ENCODE data around the gene MMAB. TPM values are rescaled to one million over a fixed set of nuclear protein-coding genes. Genes with fewer than 3 reads are reported as not detected.

The MMAB gene
- polyA plus RNA-seq, 5 donors = 22.7 to 36.2 (median 26.5) TPM

GRCh38 chr12:109540526-109541412, 32.5 kb downstream of the MMAB start:
- DNase-seq = no peak

- DNase-seq = no peak
Observed at GRCh38 chr12:109539508-109539907, 33.8 kb downstream of the MMAB start.

- DNase-seq = no peak
Observed at GRCh38 chr12:109538191-109538863, 35.0 kb downstream of the MMAB start.

DNA sequence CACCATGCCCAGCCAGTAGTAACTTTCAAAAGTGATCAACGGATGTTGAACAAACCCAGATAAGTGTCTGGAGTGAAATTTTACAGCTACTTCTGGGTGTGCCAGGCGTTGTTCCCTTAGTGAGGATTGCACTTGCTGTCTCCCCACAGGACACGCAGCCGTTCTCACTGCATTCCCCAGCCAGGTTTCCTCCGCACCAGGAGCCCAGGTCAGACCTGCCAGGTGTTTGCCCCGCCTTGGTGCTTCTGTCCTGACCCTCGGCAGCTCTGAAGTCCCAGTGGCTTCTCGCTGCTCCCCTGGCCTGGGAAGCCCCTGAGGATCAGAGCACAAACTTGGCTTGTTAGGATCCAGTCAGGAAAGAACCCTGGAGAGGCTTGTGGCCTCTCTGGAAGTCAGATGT, 36.2 kb downstream of the MMAB start:
- DNase-seq = no peak

DNA sequence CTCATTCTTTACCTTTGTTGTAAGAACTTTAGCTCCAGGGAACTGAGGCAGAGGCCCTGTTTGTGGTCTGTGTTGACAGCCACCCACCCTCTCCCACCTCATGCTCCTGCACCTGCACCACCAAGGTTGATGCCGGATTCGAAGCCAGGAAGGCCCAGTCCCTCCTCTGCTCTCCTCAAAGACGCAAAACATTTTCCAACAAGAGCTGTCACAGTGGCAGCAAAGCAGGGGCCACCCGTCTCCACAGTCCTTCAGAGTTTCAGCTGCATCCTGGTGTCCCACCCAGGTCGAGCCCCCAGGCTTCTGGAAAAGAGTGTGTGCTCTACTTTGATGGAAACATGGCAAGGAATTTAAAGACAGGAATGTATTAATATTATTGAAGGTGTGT, 37.4 kb downstream of the MMAB start:
- no peak for DNase-seq

DNA sequence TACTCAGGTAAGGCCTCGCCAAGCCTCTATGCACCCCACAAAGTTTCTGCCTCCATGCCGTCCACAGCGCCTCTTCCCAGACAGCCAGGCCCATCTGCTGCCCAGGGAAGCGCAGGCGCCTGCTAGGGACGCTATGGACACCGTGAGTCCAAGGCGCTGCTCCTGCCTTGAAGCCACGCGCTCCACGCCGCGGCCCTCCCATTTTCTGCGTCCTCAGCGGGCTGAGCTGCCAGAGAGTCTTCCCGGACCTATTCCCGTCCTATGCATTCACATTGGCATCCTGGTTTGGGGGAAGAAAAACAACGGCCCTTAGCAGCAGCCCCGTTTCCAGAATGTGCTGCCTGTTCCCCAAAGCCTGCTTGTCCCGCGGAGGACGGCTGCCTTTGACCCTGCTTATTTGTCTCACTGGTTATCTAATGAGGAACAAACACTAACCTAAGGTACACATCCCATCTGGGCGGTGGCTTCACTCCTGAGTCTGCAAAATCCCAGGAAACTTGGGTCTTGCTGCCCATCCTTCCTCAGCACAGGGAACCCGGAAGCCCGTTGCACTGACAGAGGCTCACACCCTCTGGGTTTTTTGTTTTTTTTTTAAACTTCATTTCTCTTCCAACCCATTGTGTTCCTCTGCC, 38.0 kb downstream of the MMAB start:
- no peak for DNase-seq

DNA sequence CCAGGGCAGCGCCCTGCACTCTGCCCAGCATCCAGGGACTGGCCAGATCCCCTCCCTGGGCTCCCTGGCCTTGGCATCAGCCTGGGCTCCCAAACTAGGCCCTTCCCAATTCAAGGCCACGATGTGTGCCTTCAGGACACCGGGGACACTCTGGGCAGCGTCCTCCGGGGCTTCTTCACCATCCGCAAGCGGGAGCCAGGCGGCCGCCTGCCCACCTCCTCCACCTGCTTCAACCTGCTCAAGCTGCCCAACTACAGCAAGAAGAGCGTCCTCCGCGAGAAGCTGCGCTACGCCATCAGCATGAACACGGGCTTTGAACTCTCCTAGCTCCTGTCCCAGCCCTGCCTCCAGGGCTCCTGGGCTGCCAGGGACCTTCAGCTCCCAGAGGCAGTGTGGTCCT, 38.8 kb downstream of the MMAB start:
- no peak for DNase-seq

- DNase-seq = no peak
Observed at GRCh38 chr12:109533487-109533740, 39.9 kb downstream of the MMAB start.

- no peak for DNase-seq
Observed at GRCh38 chr12:109532721-109533486, 40.4 kb downstream of the MMAB start.

DNA sequence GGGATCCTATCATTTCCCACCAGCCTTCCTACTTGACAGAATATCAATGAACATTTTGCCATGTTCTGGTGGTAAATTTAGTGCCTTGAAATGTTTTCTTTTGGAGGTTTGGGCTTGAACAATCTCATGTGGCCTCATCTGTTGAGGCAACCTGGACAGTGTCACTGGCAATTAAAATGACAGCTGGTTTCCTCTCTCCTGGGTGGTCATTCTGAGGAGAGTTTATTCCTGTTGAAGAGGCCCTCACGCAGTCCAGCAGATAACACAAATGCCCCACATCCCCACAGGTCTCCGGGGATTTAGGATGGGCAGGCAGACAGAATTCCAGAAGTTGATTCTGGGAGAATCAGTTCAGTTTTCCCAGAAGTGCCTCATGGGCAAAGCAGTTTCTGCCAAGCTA, 41.9 kb downstream of the MMAB start:
- no peak for DNase-seq

GRCh38 chr12:109529691-109530640, 43.3 kb downstream of the MMAB start:
- no peak for DNase-seq

DNA sequence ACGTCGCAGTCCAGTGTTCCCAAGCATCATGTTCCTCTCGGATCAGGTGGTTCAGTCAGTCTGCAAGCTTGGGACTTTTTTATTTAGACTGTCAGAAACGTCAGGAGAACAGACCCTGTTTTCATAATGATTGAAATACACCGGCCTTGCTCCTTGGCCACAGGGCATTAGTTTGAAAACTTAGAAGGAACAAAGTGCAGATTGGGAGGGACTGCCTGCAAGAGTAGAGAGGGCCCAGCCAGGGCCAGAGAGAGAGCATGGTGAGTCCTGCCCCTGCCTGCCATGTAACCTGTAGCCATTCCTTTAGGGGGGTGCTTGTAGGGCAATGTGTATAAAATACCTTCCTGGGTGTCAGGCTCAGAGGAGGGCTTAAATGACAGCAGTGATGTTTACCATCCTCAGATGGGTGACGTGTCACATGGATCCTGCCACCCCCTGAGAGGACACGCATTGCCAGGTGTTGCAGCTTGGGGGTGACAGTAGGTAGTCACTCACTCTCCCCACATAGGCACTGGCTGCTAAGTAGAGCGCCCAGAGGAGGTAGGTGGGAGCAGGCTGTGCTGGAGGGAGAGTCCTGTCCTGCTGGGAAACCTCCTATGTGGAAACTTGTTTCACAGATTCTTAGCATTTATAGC, 45.7 kb downstream of the MMAB start:
- DNase-seq = no peak

GRCh38 chr12:109525279-109525585, 48.1 kb downstream of the MMAB start:
- DNase-seq = no peak

- no peak for DNase-seq
Observed at GRCh38 chr12:109524466-109525278, 48.6 kb downstream of the MMAB start.

GRCh38 chr12:109523504-109523903, 49.8 kb downstream of the MMAB start:
- no peak for DNase-seq

GRCh38 chr12:109523071-109523470, 50.2 kb downstream of the MMAB start:
- no peak for DNase-seq

DNA sequence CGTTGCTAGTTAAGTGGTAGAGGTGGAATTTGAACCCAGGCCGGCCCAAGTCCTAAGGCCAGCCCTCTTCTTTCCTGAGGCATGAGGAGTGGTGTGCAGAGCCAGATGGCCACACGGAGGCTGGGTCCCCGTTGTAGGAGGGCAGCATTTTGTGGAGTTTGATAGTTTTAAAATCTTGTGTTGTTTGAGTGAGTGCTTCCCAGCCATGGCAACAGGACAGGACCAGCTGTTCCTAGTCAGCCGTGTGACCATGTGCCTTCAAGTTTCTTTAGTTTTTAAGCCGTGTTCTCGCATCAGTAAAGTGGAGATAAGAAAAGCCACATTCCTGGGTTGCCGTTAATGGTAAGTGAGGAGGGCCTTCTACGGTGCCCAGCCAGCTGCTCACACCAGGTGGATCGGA, 51.5 kb downstream of the MMAB start:
- no peak for DNase-seq

DNA sequence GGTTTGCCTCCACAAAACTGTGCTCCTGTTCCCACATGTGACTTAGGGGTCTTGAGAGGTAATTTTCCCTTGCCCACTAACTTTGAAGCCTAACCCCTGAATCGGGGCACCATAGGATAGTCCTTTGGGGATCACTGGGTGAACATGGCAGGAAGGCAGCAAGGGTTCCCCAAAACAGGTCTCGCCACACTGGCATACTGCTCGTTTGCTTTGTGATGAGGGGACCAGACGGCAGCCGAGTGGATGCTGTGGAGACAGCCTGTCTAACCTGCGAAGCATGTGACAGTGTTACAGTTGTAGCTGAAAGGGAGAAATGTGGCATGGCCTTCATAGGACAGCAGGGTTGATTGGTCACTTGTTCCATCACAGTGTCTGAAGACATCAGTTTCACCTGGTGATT, 53.5 kb downstream of the MMAB start:
- no peak for DNase-seq

GRCh38 chr12:109518820-109519665, 54.3 kb downstream of the MMAB start:
- DNase-seq = peak in 1 of 2 donors; percentile 30
